ENCODE results near the gene PRSS33.

Gene PRSS33

DNA sequence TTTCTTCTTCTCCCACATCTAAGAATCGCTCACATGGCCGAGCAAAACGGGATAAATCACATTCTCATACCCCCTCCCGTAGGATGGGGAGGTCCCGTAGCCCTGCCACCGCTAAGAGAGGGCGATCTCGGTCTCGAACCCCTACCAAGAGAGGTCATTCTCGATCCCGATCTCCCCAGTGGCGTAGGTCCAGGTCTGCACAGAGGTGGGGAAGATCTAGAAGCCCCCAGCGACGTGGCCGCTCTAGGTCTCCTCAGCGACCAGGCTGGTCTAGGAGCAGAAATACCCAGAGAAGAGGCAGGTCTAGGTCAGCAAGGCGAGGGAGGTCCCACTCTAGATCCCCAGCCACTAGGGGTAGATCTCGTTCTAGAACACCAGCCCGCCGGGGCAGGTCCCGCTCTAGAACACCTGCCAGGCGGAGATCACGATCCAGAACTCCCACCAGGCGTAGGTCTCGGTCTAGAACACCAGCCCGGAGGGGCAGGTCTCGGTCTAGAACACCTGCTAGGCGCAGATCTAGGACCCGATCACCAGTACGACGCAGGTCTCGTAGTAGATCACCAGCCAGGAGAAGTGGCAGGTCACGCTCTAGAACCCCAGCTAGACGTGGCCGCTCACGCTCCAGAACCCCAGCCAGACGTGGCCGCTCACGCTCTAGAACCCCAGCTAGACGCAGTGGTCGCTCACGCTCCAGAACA lies 25.3 kb downstream of the PRSS33 start:
- DNase-seq, result no peak

GRCh38 chr16:2761472-2761871 lies 25.9 kb downstream of the PRSS33 start:
- DNase-seq, result no peak

- DNase-seq, result no peak
These were observed 30.0 kb downstream of the PRSS33 start for GRCh38 chr16:2757344-2757743.

- no peak for DNase-seq
These were observed 30.9 kb downstream of the PRSS33 start for GRCh38 chr16:2756288-2757015.

DNA sequence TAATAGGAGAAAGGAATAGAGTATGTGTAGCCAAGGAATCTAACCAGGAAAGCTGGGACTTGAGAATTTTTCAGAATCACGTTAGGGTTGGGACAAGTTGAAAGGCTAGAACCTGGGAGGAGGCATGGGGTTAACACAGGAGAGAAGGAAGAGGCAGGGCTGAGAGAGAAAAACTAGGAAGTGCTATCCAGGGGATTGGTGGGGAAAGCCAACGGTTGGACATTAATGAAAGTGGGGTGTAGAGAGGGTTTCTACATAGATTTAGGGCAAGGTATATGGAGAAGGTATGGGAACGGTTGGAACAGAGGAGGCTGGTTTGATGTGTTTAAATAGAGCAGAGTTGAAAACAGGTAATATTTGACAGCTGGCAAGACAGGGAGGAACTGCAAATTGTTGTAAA lies 32.2 kb downstream of the PRSS33 start:
- DNase-seq, result no peak

- peak; percentile 31 for DNase-seq
These were observed 33.7 kb downstream of the PRSS33 start for GRCh38 chr16:2753733-2754020.

GRCh38 chr16:2752850-2753732 lies 34.3 kb downstream of the PRSS33 start:
- peak; percentile 92 for DNase-seq

GRCh38 chr16:2752035-2752849 lies 35.1 kb downstream of the PRSS33 start, which contains the start of gene SRRM2:
SRRM2 (plus strand) TSS chr16:2752638; CDS start chr16:2756365, 3,727 bp downstream.
- DNase-seq, result peak; percentile 98

- no peak for DNase-seq
These were observed 35.8 kb downstream of the PRSS33 start for GRCh38 chr16:2751577-2752034.

DNA sequence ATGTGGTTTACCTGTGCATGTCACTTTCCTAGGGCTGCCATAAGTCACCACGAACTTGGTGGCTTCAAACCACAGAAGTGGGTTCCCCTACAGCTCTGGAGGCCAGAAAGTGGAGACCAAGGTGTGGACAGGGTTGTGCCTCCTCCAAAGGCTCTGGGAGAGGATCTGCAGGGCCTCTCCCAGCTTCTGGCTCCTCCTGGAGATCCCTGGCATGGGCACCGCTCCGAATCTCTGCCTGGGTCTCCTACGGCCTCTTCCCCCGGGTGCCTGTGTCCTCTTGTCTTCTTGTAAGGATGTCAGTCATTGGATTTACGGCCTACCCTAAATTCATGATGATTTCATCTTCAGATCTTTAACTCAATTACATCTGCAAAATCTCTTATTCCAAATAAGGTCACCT lies 37.4 kb downstream of the PRSS33 start:
- DNase-seq, result no peak

DNA sequence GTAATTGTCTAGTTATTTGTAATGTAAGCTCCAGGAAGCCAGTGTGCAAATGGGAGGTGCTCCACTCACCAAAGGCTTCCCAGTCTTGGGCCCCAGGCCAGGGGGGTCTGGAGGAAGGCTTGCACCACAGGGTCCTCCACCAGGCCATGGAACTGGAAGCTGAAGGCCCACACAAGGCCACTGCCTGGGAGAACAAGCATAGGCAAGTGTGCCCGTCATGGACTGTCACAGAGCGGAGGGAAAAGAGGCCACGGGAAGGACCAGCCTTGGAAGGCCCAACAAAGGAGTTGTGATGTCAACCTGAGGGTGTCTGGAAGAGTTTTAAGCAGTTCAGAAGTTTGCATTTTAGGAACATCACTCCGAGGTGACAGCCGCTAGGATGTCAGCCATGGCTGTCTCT lies 37.9 kb downstream of the PRSS33 start:
- no peak for DNase-seq

- DNase-seq, result no peak
These were observed 38.5 kb downstream of the PRSS33 start for GRCh38 chr16:2748757-2749455.

GRCh38 chr16:2745961-2746360 lies 41.4 kb downstream of the PRSS33 start:
- DNase-seq, result no peak

DNA sequence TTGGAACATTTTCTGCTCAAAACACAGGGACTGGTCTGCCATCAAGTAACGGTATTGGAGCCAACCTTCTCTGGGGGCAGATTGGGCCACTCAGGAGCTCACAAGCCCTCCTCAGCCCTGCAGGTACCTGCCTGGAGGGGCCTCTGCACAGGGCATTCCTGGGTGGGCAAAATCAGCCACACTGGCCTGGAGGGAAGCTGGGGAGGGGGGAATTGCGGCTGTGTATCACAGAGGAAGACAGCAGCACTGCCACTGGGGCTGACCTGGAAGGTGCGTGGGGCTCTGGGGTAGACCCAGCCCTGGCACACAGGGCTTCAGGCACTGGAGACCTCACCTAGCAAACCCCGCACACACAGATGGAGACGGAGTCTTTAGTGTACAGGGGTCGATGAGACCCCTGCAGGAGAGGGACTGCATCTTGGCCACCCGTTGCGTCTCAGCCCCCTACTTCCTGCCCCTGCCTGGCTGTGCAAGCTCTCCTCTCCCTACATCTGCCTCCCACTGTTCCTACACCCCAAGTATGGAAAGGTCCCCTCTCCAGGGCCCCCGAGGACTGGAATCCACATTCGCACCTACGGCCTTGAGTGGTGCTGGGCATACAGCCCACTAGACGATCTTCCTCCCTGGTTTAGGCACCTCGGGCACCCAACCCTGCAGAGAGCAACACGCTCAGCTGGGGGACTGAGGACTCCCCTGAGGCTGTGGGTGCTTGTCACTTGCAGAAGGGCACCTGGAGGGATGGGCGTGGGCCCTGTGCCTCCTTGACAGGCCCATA lies 42.1 kb downstream of the PRSS33 start:
- no peak for DNase-seq

GRCh38 chr16:2744711-2745110 lies 42.6 kb downstream of the PRSS33 start:
- DNase-seq, result no peak

GRCh38 chr16:2743007-2743810 lies 44.2 kb downstream of the PRSS33 start:
- no peak for DNase-seq

- no peak for DNase-seq
These were observed 44.9 kb downstream of the PRSS33 start for GRCh38 chr16:2742323-2743006.

GRCh38 chr16:2741168-2741567 lies 46.2 kb downstream of the PRSS33 start:
- DNase-seq, result no peak

- DNase-seq, result no peak
These were observed 46.9 kb downstream of the PRSS33 start for GRCh38 chr16:2740476-2740875.
